GM21737 (cell line): ENCODE data around the gene MRPL49.
"Not testable (repeated sequence)": the region's sequence is repeated elsewhere in the genome, so short reads cannot be mapped to it uniquely, and the experiment has no call there.

Experiments
- ATAC-seq: cut with Tn5 transposase; IDR thresholded peaks from one replicate; pipeline ENCODE4 v1.9.1; 2021; ENCODE audit warnings: mild to moderate bottlenecking, moderate library complexity; ENCODE audit not compliant: unreplicated experiment

Gene MRPL49

DNA sequence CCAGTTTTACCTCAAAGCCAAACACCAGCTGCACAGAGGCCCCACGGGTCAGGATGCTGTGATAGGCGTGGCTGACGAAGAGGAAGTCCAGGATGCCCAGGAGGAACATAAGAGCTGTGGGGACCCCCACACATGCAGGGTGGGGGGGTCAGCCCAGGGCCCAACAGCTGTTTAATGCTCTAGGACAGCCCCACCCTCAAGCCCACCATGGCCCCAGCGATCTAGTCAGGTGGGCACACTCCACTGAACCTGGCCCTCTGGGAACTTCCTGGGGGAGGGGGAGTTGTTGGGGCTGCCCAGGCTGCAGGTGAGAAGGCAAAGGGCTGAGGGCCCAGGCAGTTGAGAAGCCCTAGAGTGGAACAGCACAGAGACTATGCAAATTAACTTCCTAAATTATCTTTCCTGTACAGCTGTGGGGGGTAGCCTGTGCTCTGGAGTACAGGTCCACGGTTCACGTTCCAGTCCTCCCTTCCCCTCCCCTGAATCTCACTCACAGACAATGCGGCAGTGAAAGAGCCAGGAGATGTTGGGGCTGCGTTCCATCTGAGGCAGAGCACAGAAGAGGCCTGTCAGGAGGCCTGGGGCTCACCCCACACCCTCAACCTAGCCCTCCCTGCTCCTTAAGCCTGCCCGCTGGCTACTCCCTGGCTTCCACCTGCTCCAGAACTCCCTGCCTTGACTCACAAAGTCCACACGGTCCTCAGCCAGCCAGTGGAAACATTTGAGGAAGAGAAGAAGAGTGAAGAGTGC is 10.3 kb downstream of the MRPL49 start:
- ATAC-seq = peak; percentile 25

DNA sequence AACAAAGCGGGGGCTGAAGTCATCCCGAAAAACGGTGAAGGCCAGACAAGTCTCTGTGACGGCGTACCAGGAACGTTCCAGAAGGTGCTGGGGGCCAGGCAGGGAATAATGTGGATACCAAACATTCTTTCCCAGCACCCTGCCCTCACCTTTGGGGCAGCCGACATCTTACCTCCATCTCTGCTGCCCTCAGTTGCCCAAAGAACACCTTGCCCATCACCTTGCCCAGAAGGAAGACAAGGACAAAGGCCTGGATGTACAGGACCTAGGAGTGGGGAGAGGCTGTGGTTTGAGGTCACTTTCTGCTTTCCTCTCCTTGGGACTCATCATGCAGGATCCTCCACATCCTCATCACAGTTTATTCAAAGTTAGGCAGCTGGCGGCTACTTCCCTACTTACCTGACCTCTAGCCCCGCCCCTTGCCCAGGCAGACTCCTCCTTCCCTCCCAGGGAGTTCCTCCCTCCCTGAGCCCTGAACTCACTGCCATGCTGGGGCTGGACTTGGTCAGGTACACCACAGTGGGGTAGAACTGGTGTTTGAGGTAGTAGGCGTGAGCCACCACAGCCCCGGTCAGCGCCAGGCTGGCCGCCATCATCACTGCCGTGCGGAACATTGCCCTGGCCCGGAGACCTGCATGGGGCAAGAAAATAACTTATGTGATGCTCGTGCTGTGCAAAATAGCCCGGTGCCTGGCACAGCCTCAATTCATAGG is 11.0 kb downstream of the MRPL49 start:
- ATAC-seq = no peak

DNA sequence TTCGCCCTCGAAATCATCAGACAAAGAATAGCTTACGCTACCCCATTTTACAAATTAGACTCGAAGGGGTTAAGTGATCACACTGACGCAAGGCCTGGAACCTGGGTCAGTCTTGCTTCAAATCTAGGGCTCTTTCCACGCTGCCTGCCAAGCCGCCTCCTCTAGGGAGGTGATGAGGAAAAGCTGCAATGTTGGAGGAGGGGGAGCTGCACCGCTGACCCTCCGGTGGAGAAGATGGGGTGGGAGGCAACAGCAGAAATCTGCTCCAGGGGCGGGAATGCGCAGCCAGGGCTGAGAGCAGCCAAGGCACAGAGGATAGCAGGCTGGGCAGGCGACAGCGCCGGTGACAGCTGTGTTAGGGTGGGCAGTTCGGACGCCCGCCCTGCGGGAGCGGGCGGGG is 11.6 kb downstream of the MRPL49 start:
- ATAC-seq = no peak

DNA sequence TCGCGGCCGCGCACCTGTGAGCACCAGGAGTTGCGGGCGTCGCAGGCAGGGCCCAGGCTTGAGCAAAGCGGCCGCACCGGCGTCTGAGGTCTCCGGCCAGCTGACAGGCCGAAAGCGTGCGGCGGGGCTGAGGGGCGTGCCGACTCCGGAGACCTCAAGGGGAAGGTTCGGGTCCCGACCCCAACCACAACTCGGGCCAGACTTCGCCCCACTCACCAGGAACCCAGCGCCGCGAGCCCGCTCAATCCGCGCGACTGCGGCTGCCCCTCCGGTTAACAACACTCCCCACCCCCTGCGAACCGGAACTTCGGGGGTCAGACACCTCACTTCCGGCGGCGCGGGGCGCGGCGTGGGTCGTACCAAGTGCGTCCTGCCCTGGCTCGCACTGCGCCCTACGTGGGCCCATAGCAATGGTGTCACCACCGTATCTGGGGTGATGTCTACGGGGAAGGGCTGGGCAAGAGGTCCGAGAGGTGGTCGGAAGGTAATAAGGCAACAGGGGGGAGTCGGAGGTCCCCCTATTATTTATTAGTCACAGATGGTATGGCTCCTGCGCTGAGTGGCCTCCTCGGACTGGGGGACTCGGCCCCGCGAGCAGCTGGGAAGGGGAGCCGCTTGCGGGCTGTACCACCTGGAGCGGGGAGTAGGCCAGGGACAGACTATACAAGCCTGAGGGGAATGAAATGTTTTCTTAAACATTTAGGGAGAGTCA is 12.3 kb downstream of the MRPL49 start, which contains the start of gene SYVN1:
Gene SYVN1, minus strand, starts transcription at position 280 of the 712 bp plus-strand sequence. CDS start 918 bp downstream, outside the sequence.
- ATAC-seq = peak; percentile 50

DNA sequence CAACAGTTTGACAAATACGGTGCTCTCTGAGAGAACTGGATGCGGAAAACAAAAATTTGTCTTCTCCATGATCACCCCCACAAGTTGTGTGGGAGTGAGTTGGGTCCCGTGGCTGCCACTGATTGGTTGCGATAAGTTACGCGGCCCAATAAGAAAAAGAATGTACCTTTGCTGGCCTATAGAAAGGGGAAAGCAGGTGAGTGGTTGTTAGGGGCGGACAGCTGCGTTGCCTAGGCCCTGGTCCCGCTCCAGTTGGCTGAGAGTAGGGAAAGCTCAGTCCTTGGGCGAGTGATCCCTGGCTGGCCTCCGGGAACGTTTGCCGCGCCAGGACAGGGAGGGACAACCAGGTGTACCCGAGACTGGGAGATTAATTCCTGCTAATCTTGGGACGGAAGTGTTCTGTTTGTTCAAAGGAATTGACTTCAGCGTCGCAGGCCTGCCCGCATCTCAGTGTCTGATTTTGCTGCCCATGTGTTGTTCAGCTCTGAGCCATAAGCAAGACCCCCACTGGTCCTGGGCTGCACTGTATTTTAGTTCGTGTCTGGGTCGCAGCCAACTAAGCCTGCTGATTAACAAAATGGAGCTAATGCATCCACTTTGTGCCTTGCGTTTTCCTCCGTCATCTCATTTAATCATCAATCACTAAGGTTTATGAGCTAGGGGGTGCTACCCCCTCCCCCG is 13.0 kb downstream of the MRPL49 start:
- peak; percentile 60 for ATAC-seq

DNA sequence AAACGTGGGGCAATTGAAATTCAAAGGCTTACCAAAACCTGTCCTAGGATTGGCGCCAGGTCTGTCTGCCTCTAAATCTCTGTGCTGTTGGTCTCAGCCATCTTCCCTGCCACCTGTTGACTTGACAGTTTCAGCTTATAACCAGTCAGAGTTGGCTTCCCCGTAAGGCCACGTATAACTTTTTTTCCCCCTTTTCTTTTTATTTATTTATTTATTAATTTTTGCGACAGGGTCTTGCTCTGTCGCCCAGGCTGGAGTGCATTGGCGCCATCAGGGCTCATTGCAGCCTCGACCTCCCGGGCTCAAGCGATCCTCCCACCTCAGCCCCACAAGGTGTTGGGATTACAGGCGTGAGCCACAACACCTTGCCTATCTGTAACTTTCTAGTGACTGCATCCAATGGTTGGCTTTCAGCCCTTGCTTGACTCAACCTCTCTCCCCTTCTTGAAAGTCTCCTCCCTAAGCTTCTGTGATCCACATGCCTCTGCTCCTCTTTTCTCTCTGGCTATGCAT is 13.6 kb downstream of the MRPL49 start:
- no peak for ATAC-seq

DNA sequence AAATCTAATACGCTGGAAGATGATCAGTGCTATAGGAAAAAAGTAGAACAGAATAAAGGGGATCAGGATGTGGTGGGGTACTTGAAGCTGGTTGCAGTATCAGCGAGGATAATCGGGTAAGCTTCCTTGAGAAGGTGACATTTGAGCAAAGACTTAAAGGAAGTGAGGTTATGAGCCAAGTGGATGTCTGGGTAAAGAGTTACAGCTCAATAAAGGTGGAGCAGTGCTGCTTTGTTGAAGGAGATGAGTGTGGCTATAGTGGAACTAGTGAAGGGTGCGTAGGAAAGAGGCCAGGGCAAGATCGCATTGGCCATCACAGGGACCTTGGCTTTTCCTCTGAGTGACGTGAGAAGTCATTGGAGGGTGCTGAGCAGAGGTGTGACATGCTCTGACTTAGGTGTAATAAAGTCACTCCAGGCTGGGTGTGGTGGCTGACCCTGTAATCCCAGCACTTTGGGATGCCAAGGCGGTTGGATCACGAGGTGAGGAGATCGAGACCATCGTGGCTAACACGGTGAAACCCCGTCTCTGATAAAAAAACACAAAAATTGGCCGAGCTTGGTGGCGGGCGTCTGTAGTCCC is 14.5 kb downstream of the MRPL49 start:
- no peak for ATAC-seq

DNA sequence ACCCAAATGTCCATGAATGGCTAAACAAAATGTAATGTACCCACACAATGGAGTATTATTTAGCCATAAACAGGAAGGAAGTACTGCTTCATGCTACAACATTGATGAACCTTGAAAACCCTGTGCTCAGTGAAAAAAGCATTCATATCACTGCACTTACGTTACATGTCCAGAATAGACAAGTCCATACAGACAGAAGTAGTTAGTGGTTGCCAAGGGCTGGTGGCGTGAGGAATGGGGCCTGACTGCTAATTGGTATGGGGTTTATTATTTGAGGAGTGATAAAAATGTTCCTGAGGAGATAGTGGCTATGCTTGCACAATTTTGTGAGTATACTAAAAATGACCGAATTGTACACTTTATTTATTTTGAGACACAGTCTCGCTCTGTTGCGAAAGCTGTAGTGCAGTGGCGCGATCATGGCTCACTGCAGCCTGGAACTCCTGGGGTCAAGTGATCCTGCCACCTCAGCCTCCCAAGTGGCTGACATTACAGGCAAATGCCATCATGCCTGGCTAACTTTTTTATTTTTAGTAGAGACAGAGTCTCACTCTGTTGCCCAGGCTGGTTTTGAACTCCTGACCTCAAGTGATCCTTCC is 19.9 kb downstream of the MRPL49 start:
- no peak for ATAC-seq

DNA sequence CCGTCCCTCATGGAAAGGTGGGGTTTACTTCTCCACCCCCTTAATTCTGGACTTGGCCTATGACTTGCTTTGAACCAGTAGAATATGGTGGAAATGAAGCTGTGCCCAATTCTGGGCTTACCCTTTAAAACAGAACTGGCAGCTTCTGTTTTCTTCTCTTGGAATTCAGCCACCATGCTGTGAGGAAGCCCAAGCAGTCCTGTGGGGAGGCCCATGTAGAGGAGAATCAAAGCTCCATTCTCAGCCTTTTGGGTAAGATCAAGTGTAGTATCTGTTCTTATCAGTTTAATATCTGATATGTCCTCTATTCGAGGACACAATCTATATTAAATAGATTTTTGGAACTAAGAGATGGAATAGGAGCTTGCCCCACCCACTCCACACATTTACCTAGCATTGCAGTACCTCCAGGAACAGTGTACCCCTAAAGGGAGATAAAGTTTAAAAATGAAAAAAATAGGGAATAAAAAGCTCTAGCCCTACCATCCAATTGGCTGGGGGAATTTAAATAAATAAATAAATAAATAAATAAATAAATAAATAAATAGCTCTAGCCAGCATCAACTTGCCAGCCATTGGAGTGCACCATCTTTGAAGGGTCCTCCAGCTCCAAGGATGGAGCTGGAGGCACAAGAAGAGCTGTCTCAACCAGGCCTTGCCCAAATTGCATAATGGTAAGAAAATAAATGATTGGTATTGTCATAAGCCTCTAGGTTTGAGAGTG is 25.4 kb downstream of the MRPL49 start:
- ATAC-seq = no peak

DNA sequence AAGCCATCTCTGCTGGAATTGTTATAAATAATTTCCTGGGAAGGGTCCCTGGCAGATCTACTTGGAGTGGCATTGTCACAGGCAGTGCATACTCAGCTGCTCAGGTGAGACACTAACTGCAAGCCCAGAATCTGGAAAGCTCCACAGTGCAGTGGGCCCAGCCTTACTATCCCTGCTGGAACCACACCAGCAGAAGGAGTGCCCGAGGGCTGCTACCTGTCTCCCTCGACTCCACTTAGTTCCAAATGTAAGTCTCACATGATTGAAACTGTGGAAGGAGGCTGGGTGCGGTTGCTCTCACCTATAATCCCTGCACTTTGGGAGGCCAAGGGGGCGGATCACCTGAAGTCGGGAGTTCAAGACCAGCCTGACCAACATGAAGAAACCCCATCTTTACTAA is 26.5 kb downstream of the MRPL49 start:
- no peak for ATAC-seq

DNA sequence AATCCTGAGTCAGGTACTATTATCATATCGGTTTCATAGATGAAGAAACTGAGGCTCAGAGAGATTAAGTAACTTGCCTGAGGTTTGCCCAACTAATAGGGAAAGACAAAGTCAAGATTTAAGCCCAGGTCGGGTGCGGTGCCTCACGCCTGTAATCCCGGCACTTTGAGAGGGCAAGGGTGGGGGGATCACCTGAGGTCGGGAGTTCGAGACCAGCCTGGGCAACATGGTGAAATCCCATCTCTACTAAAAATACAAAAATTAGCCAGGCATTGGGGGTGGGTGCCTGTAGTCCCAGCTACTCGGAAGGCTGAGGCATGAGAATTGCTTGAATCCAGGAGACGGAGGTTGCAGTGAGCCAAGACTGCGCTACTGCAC is 28.0 kb downstream of the MRPL49 start:
- not testable (repeated sequence) for ATAC-seq

DNA sequence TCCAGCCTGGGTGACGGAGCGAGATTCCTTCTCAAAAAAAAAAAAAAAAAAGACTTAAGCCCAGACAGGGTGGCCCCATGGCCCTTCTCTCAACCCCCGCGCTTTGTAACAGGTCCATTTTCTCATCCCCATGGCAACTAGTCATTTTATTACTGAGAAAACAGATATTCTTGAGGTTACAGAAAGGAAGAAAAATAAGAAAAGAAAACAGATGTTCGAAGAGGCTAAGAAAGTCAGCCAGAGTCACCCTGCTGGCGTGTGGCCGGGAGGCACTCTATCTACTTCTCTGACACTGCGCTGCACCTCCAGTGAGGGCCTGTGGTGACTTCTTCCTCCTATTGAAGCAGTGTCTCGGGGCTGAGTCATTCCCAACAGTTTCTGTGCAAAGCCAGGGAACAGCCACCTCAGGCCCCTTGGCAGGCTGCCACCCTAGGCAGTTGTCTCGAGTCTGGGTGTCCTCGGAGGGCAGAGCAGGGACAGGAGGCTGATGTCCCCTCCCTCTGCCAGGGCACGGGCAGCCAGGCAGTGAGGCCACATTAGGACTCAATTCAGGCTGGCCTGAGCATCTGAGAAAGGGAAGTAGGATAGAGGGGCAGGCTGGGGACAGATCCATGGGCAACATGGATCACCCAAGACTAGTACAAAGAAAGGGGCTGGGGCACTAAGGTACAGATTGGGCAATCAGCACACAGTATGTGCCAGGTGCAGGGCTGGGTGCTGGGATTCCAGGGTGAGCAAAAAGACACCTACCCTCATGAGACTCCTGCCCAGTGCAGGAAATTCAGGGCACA is 28.6 kb downstream of the MRPL49 start:
- no peak for ATAC-seq

DNA sequence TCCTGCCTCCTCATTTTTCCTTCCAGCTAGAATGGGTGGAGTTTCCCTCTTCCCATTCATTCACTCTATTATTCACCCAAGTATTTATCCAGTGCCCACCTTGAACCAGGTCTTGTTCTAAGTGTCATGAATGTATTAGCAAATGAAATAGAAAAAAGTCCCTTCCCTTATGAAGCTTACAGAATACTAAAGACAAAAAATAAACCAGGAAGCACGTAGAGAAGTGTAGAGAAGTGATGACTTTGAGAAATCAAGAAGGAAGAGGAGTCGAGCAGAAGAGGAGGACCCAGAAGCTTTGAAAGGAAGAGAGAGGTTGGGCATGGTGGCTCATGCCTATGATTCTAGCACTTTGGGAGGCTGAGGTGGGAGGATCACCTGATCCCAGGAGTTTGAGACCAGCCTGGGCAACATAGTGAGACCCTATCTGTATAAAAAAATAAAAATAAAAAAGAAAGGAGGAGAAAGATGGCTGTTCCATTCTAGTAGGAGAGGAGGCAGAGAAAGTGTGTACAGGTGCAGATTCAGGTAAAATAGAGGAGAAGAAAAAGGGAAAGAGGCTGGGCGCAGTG is 29.3 kb downstream of the MRPL49 start:
- no peak for ATAC-seq

DNA sequence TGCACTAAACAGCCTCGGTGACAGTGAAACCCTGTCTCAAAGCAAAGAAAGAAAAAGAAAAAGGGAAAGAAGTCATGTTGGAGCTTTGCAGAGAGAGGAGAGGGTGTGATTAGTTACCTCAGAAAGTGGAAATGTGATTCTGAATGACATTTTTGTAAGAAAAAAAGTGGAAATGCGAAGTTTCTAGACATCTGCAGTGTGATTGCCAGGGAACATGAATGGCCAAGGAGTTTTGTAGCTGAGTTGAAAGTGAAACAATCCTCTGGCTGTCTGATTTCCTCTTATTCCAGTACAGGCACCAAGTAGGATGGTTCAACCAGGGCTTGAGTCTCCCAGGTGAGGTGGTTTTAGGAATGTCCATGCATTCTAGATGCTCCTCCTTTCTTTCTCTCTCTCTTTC is 30.0 kb downstream of the MRPL49 start:
- no peak for ATAC-seq

DNA sequence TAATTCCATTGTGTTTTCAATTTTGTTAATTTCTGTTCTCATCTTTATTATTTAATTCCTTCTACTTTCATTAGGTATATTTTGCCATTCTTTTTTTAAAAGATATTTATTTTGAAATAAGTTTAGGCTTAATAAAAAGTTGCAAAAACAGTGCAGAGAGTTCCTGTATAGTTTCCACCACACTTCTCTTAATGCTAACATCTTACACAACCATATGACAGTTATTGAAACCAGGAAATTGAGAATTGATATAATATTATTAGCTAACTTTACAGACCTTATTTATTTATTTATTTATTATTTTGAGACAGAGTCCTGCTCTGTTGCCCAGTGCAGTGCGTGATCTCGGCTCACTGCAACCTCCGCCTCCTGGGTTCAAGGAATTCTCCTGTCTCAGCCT is 34.1 kb downstream of the MRPL49 start:
- ATAC-seq = no peak

DNA sequence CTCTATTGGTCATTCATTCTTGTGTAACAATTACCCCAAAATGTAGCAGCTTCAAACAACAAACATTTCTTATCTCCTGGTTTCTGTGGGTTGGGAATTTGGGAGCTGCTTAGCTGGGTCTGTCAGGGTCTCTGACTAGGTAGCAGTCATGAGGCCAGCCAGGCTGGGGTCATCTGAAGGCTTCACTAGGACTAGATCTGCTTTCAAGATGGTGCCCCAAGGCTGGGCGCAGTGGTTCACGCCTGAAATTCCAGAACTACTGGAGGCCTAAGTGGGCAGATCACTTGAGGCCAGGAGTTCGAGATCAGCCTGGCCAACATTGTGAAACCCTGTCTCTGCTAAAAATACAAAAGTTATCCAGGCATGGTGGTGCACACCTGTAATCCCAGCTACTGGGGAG is 34.8 kb downstream of the MRPL49 start:
- no peak for ATAC-seq

DNA sequence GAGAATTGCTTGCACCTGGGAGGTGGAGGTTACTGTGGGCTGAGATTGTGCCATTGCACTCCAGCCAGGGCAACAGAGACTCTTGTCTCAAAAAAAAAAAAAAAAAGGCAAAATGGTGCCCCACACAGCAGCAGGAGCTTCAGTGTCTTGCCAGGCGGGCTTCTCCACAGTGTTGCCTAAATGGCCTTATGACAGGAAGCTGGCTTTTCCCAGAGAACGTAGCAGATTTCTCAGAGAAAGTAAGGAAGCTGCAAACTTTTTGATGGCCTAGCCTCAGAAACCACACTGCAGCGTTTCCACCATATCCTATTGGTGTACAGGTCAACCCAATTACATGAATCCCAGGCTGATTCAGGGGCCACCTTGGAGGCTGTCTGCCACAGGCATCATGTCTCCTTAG is 35.2 kb downstream of the MRPL49 start:
- no peak for ATAC-seq

DNA sequence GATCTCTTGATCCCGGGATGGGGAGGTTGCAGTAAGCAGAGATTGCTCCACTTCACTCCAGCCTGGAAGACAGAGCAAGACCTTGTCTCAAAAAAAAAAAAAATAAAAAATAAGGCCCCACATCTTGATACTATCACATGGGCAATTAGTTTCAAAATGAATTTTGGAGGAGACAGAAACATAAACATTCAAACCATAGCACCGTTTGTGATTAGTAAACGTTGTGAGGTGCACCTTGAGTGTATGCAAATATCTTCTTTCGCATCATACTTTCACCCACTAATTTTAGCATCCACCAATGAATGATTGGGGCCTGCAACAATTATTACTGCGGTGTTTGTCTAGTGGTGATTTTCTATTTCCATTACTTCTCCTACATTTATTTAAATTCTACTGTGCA is 36.9 kb downstream of the MRPL49 start:
- ATAC-seq = peak; percentile 60
